MM.1S (cell line): ENCODE data around the gene PLOD1.

Experiments
- DNase-seq: peaks from one replicate; pipeline ENCODE4 v3.0.0-alpha.2; 2015
- H2AFZ ChIP-seq: fragments of 300-600 bp; sonication (generic); 2 replicates; pipeline ENCODE4 v1.6.0; 2016; ENCODE audit warnings: antibody characterized with exemption, low read length
- H3F3A ChIP-seq: fragments of 300-600 bp; sonication (generic); 2 replicates; pipeline ENCODE4 v1.6.1; 2016; ENCODE audit warnings: mild to moderate bottlenecking, antibody characterized with exemption, low read length, moderate library complexity, mixed read lengths; ENCODE audit not compliant: insufficient read depth
- H3K27ac ChIP-seq: fragments of 300-600 bp; sonication (generic); 2 replicates; pipeline ENCODE4 v1.5.1; 2016; ENCODE audit warnings: mild to moderate bottlenecking, low read length
- H3K27me3 ChIP-seq: fragments of 300-600 bp; sonication (generic); replicated peaks from 2 replicates; pipeline ENCODE4 v1.6.0; 2016; ENCODE audit warnings: low read length; ENCODE audit not compliant: insufficient read depth
- H3K36me3 ChIP-seq: fragments of 300-600 bp; sonication (generic); replicated peaks from 2 replicates; pipeline ENCODE4 v1.6.1; 2016; ENCODE audit warnings: mild to moderate bottlenecking, low read length, mixed read lengths; ENCODE audit not compliant: insufficient read depth
- H3K4me1 ChIP-seq: fragments of 300-600 bp; sonication (generic); 2 replicates; pipeline ENCODE4 v1.6.1; 2016; ENCODE audit warnings: low read length, mixed read lengths
- H3K4me2 ChIP-seq: fragments of 300-600 bp; sonication (generic); 2 replicates; pipeline ENCODE4 v1.6.0; 2016; ENCODE audit warnings: low read depth, low read length
- H3K4me3 ChIP-seq: fragments of 300-600 bp; sonication (generic); 2 replicates; pipeline ENCODE4 v1.5.1; 2016; ENCODE audit warnings: low read length, mixed read lengths
- H3K79me2 ChIP-seq: fragments of 300-600 bp; sonication (generic); 2 replicates; pipeline ENCODE4 v1.6.1; 2016; ENCODE audit warnings: mixed run types, low read length, mixed read lengths
- H3K9ac ChIP-seq: fragments of 300-600 bp; sonication (generic); 2 replicates; pipeline ENCODE4 v1.6.1; 2016; ENCODE audit warnings: low read length, mixed read lengths
- H3K9me2 ChIP-seq: fragments of 300-600 bp; sonication (generic); replicated peaks from 2 replicates; pipeline ENCODE4 v1.6.1; 2016; ENCODE audit warnings: mild to moderate bottlenecking, low read length, mixed read lengths; ENCODE audit not compliant: insufficient read depth
- H3K9me3 ChIP-seq: fragments of 300-600 bp; sonication (generic); replicated peaks from 2 replicates; pipeline ENCODE4 v1.6.1; 2016; ENCODE audit warnings: mild to moderate bottlenecking, low read length, mixed read lengths; ENCODE audit not compliant: insufficient read depth
- H4K20me1 ChIP-seq: fragments of 300-600 bp; sonication (generic); 2 replicates; pipeline ENCODE4 v1.6.1; 2016; ENCODE audit warnings: mild to moderate bottlenecking, low read length, moderate library complexity, mixed read lengths; ENCODE audit not compliant: insufficient read depth
- CTCF ChIP-seq: fragments of 300-600 bp; sonication (generic); IDR thresholded peaks from 2 replicates; pipeline ENCODE4 v1.5.1; 2016; ENCODE audit warnings: antibody characterized with exemption, low read length, mixed read lengths
- EZH2 ChIP-seq: fragments of 300-600 bp; sonication (generic); optimal IDR thresholded peaks from 2 replicates; pipeline ENCODE3; 2017; ENCODE audit warnings: low read depth, mild to moderate bottlenecking, antibody characterized with exemption, low read length, mixed read lengths
- EZH2phosphoT487 ChIP-seq: fragments of 300-600 bp; sonication (generic); IDR thresholded peaks from 2 replicates; pipeline ENCODE4 v1.6.1; 2018; ENCODE audit warnings: antibody characterized with exemption, low read length

Gene PLOD1

DNA sequence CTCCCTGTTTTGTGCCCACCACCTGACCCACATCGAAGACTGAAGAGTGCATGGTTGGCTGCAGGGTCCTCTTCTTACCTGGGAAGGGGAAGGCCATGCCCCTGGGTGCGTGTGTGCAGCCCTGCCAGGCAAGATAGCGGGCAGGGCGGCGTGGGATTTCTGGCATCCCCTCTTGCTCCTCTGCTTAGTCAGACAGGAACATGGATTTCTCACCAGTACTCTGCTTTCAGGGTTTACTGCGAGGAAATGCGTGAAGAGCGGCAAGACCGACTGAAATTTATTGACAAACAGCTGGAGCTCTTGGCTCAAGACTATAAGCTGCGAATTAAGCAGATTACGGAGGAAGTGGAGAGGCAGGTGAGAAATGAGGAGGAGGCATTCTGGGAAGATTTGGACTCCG, 69.2 kb downstream of the PLOD1 start:
- no peaks in the 10 kb centered on the region for H3K9me3 ChIP-seq
- H3K4me3 ChIP-seq: no peak overlapping the region
- H3K9me2 ChIP-seq: no peaks in the 10 kb centered on the region
- TF ChIP-seq EZH2phosphoT487 (no peak), CTCF (no peak), EZH2 (no peak)
- H3K4me2 ChIP-seq: no peak overlapping the region
- H4K20me1 ChIP-seq: no peaks in the 10 kb centered on the region
- H2AFZ ChIP-seq: no peak overlapping the region
- no peaks in the 10 kb centered on the region for H3F3A ChIP-seq
- H3K79me2 ChIP-seq: no peaks in the 10 kb centered on the region
- no peak for DNase-seq
- no peak overlapping the region for H3K9ac ChIP-seq
- H3K27ac ChIP-seq: no peak overlapping the region
- H3K4me1 ChIP-seq: no peaks in the 10 kb centered on the region
- no peaks in the 10 kb centered on the region for H3K27me3 ChIP-seq
- peaks cover 9% of the 10 kb centered on the region; the same call in 1 of the 2 replicates for H3K36me3 ChIP-seq

GRCh38 chr1:12005488-12006166, 71.1 kb downstream of the PLOD1 start:
- TF ChIP-seq EZH2phosphoT487 (no peak), EZH2 (no peak), CTCF (no peak)
- Histone ChIP-seq H2AFZ (no peak overlapping the region), H3F3A (no peaks in the 10 kb centered on the region), H3K9me2 (no peaks in the 10 kb centered on the region), H3K36me3 (peaks cover 6% of the 10 kb centered on the region; the same call in 1 of the 2 replicates), H4K20me1 (no peaks in the 10 kb centered on the region), H3K79me2 (no peaks in the 10 kb centered on the region), H3K4me2 (no peak overlapping the region), H3K9me3 (no peaks in the 10 kb centered on the region), H3K27ac (no peak overlapping the region), H3K4me3 (no peak overlapping the region), H3K27me3 (no peaks in the 10 kb centered on the region), H3K9ac (no peak overlapping the region), H3K4me1 (no peaks in the 10 kb centered on the region)
- no peak for DNase-seq

DNA sequence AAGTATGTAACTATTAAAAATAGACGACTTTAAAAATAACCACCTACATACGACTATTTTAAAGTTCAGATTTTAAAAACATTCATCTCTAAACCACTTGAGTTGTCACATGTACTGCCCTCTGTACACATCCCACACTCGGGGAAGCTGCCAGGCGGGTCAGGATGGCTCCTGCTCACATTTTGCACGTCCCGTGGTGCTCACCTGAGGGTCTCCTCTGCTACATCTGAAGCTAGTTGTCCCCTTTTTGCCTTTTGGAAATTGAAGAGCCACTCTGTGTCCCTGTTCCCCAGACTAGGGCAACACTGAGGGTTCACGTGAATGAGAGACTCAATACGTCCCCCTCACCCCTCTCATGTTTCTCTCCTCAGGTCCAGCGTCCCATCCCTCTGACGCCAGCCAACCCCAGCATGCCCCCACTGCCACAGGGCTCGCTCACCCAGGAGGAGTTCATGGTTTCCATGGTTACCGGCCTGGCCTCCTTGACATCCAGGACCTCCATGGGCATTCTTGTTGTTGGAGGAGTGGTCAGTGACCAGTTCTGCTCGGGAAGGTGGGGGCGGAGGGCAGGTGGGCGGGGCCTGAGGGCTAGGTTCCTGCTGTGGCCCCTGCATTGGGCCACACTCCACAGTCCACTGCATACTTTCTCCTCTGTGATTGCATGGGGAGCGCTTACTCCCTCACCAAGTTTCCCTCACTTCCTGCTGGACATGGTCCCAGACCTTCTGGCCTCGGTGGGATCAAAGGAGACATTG, 71.8 kb downstream of the PLOD1 start:
- H3K9me2 ChIP-seq: no peaks in the 10 kb centered on the region
- H3K36me3 ChIP-seq: peaks cover 6% of the 10 kb centered on the region; the same call in 1 of the 2 replicates
- H3K4me2 ChIP-seq: no peak overlapping the region
- H2AFZ ChIP-seq: no peak overlapping the region
- no peaks in the 10 kb centered on the region for H4K20me1 ChIP-seq
- H3K4me3 ChIP-seq: no peak overlapping the region
- no peaks in the 10 kb centered on the region for H3K4me1 ChIP-seq
- H3K9ac ChIP-seq: no peak overlapping the region
- TF ChIP-seq EZH2phosphoT487 (no peak), CTCF (no peak), EZH2 (no peak)
- H3K27ac ChIP-seq: no peak overlapping the region
- DNase-seq: no peak
- H3F3A ChIP-seq: no peaks in the 10 kb centered on the region
- H3K79me2 ChIP-seq: no peaks in the 10 kb centered on the region
- no peaks in the 10 kb centered on the region for H3K27me3 ChIP-seq
- no peaks in the 10 kb centered on the region for H3K9me3 ChIP-seq
